ENCODE measurements around the gene MED10. TPM values are rescaled to one million over a fixed set of nuclear protein-coding genes. Genes with fewer than 3 reads are reported as not detected.

MED10 gene
- polyA plus RNA-seq, 1 donor (not counting 4 experiments of a cell fraction or from before 2014, with no cell fraction given) = 38.8 TPM

DNA sequence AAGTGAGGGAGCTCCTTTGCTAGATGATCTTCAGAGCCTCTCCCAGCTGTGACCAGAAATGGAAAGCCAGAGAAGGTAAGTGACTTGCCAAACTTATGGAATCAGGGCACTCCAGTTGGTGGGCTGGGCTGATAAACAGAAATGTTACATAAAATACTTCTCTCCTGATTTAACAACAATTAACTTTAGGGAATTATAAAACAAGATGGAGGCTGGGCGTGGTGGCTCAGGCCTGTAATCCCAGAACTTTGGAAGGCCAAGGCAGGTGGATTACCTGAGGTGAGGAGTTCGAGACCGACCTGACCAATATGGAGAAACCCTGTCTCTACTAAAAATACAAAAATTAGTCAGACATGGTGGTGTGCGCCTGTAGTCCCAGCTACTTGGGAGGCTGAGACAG lies 899 bp upstream of the MED10 start:
- no peaks in the 10 kb centered on the region for H4K20me1 ChIP-seq (ENCODE audit: control insufficient read depth, extremely low read depth, insufficient read depth, low read length)
- dilution Hi-C loops (cut with MboI; ENCODE audit: extremely low pct_ligation_motif_present, low sequenced_read_pairs) = no loop called here
- peaks cover 13% of the 10 kb centered on the region in 2 experiments for H3K36me3 ChIP-seq (ENCODE audit: control insufficient read depth in 2 of 2, extremely low read depth in 1 of 2, insufficient read depth in 2 of 2, low read length in 2 of 2)
- peak overlapping the region; percentile 87 for H2AFZ ChIP-seq (ENCODE audit: control insufficient read depth, low read length)
- no peak overlapping the region for H3K4me3 ChIP-seq (ENCODE audit: control insufficient read depth in 2 of 3, extremely low read depth in 1 of 3, insufficient read depth in 2 of 3, low read depth in 1 of 3, low read length in 3 of 3)
- H3K4me1 ChIP-seq (ENCODE audit: control insufficient read depth, extremely low read depth, insufficient read depth, low read length) = peaks cover 8% of the 10 kb centered on the region
- no peaks in the 10 kb centered on the region for H3K9me3 ChIP-seq (ENCODE audit: control insufficient read depth, low read depth, low read length)
- TF ChIP-seq EZH2 (IDR thresholded peaks at IDR 0.05; ENCODE audit: low read length) = no peak
- TF ChIP-seq, protein P1, sequence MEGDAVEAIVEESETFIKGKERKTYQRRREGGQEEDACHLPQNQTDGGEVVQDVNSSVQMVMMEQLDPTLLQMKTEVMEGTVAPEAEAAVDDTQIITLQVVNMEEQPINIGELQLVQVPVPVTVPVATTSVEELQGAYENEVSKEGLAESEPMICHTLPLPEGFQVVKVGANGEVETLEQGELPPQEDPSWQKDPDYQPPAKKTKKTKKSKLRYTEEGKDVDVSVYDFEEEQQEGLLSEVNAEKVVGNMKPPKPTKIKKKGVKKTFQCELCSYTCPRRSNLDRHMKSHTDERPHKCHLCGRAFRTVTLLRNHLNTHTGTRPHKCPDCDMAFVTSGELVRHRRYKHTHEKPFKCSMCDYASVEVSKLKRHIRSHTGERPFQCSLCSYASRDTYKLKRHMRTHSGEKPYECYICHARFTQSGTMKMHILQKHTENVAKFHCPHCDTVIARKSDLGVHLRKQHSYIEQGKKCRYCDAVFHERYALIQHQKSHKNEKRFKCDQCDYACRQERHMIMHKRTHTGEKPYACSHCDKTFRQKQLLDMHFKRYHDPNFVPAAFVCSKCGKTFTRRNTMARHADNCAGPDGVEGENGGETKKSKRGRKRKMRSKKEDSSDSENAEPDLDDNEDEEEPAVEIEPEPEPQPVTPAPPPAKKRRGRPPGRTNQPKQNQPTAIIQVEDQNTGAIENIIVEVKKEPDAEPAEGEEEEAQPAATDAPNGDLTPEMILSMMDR (optimal IDR thresholded peaks at IDR 0.05 in 1 of 3, IDR thresholded peaks at IDR 0.05 in 1 of 3, conservative IDR thresholded peaks at IDR 0.05 in 1 of 3; ENCODE audit: extremely low read depth in 1 of 3, insufficient read depth in 2 of 3, low read length in 3 of 3) = no peak
- no peak overlapping the region for H3K4me2 ChIP-seq (ENCODE audit: control insufficient read depth, extremely low read depth, insufficient read depth, low read depth, low read length)
- no peak overlapping the region for H3K9ac ChIP-seq (ENCODE audit: control insufficient read depth, extremely low read depth, insufficient read depth, low read length)
- no peaks in the 10 kb centered on the region for H3K27me3 ChIP-seq (ENCODE audit: control insufficient read depth, extremely low read depth, insufficient read depth, low read length)
- no peak overlapping the region for H3K27ac ChIP-seq (ENCODE audit: control insufficient read depth, insufficient read depth, low read length)
- H3K79me2 ChIP-seq (ENCODE audit: control insufficient read depth, insufficient read depth, low read length) = peaks cover 32% of the 10 kb centered on the region
- no peak for FAIRE-seq
- no peak for DNase-seq (ENCODE audit: low read depth, low spot score)
- no peaks in the 10 kb centered on the region for H3K9me1 ChIP-seq (ENCODE audit: control insufficient read depth, extremely low read depth, insufficient read depth, low read length)

DNA sequence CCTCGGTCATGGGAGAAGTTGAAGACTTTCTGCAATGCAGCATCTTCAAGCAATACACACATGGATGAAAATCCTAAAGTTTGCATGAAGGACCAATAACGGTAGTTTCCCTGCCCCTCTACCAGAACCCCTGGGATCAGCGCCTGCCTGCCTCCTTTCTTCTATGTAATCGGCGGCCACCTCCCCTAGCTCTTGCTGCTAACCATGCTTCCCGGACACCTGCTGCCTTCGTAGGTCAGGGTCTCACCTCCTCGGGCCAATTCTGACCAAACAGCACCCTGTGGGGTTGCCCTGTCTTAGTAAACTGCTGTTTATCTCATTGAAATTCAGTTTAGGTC lies 388 bp upstream of the MED10 start:
- TF ChIP-seq EZH2 (IDR thresholded peaks at IDR 0.05; ENCODE audit: low read length) = no peak
- TF ChIP-seq, protein P1 (optimal IDR thresholded peaks at IDR 0.05 in 1 of 3, IDR thresholded peaks at IDR 0.05 in 1 of 3, conservative IDR thresholded peaks at IDR 0.05 in 1 of 3; ENCODE audit: extremely low read depth in 1 of 3, insufficient read depth in 2 of 3, low read length in 3 of 3) = no peak
- no peak for FAIRE-seq
- Histone ChIP-seq H3K27ac (ENCODE audit: control insufficient read depth, insufficient read depth, low read length) (no peak overlapping the region), H3K4me2 (ENCODE audit: control insufficient read depth, extremely low read depth, insufficient read depth, low read depth, low read length) (peak overlapping the region; percentile 79), H2AFZ (ENCODE audit: control insufficient read depth, low read length) (peak overlapping the region; percentile 87), H3K27me3 (ENCODE audit: control insufficient read depth, extremely low read depth, insufficient read depth, low read length) (no peaks in the 10 kb centered on the region), H3K4me1 (ENCODE audit: control insufficient read depth, extremely low read depth, insufficient read depth, low read length) (peaks cover 8% of the 10 kb centered on the region), H3K9me1 (ENCODE audit: control insufficient read depth, extremely low read depth, insufficient read depth, low read length) (no peaks in the 10 kb centered on the region), H4K20me1 (ENCODE audit: control insufficient read depth, extremely low read depth, insufficient read depth, low read length) (no peaks in the 10 kb centered on the region), H3K9me3 (ENCODE audit: control insufficient read depth, low read depth, low read length) (no peaks in the 10 kb centered on the region), H3K4me3 (ENCODE audit: control insufficient read depth in 2 of 3, extremely low read depth in 1 of 3, insufficient read depth in 2 of 3, low read depth in 1 of 3, low read length in 3 of 3) (peak overlapping the region; percentile 91 to 97 (median 94)), H3K36me3 (ENCODE audit: control insufficient read depth in 2 of 2, extremely low read depth in 1 of 2, insufficient read depth in 2 of 2, low read length in 2 of 2) (peaks cover 13 to 14% of the 10 kb centered on the region in 2 experiments), H3K79me2 (ENCODE audit: control insufficient read depth, insufficient read depth, low read length) (peaks cover 32% of the 10 kb centered on the region), H3K9ac (ENCODE audit: control insufficient read depth, extremely low read depth, insufficient read depth, low read length) (peak overlapping the region; percentile 29)
- no peak for DNase-seq (ENCODE audit: low read depth, low spot score)
- dilution Hi-C loops (cut with MboI; ENCODE audit: extremely low pct_ligation_motif_present, low sequenced_read_pairs) = no loop called here

All from keratinocyte (primary cell).